ENCODE results near the gene TRPV5.

Gene TRPV5

DNA sequence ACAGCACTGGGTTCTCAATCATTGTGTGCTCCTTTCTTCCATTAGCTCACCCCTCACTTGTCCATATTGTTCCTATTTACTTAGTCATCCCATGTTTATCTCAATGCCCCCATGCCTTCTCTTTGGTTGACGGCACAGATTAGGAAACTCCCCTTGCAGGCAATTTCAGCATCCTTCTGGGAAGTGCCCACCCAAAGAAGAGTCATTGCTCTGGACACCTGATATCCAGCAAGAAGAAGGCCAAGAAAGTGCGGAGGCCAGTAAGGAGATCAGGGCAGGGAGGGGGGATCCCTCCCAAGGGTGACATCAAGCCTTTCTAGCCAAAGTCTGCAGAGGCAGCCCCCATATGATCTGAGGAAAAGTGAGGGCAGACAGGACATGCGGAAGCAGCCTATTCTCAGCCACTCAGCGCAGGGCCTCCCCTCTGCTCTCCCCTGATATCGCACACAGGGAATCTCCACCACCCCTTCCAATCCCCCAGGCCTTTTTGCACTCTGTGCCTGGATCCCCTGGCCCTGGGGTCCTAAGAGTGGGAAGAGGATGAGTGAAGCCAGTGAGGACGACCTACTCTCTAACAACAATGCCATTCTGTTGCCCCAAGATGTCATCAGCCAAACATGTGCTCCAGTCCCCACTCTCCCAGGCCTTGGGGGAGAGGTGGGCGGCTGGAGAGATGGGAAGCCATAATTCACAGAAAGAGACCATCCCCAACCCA, 49.8 kb downstream of the TRPV5 start:
- DNase-seq: no peak

DNA sequence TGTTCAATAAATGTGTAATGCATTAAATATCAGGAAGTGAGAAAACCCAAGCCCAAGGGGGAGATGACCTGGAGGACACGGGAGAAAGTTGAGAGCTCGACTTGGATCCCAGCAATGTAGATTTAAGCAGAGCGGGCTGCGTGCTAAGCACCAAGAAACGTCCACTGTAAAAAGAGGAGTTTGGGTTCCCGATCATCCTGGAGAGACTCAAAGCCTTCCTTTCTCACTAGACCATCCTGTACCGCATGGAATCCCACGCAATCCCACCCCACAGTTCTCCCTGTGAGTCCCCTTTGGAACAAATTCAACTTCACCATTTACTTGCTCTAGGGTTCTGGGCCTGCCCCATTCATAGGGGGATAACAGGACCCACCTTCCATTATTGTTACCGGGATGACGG, 50.4 kb downstream of the TRPV5 start:
- DNase-seq: no peak

DNA sequence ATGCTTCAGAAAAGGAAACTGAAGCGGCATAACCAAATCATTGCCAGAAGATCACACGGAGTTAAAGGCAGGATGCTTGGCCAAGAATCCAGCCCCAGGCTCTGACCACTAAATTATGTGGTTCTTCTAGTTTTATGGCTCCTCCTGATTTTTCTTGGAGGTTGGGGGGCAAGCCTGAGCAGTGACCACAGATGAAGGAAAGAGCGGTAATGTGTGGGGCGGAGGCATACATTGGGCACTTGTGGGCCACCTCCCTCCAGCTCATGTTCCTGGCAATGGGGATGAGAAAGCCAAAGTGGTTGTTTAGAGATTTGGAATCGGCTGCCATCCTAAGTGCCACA, 51.2 kb downstream of the TRPV5 start:
- no peak for DNase-seq

DNA sequence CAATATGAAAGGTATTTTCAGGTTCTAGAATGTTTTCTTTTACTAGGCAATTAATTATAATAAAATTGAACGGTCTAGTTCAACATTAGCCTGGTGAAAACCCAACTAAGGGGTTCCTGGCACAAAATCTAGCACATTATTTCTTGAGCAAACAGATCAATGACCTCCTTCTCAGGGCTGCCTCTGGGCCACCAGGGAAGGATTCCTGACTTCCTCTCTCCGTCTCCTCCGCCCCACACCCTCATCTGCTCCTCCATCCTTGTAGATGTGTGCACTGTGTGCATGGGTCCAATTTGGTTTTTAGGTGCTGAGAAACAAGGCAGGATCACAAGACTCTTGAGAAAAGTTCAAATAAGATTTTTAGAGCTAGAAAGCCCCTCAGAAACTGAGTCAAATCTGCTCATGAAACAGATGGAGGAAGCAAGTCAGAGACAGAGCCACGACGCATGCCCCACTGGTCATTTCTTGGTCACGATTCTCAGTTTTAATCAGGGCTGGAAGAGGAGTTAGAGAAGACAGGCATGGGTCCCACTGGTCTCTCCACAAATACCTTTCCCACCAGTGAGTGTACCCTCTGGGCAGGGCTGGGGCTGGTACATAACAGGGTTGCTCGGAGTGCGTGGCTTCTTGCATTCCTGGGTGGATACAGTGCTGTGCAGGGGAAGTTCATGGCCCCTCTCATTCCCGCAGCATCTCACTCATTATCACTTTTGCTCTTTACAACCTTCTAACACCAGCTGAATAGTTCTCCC, 51.8 kb downstream of the TRPV5 start:
- DNase-seq: no peak

DNA sequence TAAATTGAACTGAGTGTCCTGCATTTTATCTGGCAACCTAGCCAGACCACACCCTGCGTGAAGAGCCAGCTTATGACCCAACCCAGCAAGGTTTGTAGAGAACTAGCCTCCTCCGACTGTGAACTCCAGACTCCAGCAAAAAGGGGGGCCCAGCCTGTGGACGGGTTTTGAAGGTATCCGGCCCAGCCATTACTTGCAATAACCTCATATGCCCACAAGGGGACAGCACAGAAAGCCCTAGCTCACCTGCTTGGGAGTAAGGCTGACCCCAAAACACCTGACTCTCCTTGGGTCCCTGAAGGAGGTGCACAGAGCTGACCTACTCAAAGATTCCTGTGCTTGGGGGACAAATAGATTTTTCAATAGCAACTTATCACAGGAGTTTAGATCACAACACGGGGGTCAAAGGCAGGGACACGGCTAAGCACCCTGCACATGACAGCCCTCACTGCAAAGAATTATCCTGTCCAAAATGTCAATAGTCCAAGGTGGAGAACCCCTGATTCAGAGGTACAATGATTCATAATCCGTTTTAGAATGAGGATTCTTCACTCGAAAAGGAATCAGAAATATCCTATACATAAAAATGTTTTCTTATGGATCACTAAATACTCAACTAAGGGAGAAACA, 52.6 kb downstream of the TRPV5 start:
- DNase-seq: no peak

DNA sequence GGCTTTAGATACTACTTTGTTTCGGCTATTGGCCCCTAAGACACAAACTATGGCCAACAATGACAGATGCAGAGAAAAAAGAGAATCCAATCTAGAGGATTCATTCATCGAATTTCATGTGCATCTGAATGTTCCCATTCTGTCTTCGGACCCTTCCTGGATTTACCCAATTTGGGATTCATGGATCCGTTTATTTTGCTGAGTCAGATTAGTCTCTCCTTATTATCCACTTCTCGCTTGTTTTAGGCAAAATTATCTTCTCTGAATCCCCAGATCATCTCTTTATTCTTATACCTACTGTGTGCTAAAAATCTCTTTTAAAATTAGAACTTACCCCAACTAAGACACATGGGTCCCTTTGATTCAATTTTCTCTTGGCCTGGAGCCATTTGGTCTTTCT, 54.5 kb downstream of the TRPV5 start:
- no peak for DNase-seq

DNA sequence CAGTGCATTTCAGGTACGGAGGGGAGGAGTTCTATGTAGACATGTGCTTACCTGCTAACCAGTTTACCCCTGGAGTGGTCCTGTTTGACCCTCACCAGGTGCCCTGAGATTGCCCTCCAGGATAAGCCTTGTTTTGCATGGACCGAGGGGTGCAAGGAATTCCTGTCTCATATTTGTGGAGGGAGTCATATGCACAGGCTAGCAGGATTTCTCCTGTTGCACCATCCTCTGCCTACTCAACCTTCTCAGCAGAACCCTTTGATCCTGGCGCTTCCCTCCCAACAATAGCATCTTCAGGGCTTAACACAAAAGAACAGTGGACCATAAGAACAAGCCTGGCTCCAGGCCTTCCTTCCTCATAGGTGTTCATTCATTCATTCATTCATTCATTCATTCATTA, 55.2 kb downstream of the TRPV5 start:
- no peak for DNase-seq

DNA sequence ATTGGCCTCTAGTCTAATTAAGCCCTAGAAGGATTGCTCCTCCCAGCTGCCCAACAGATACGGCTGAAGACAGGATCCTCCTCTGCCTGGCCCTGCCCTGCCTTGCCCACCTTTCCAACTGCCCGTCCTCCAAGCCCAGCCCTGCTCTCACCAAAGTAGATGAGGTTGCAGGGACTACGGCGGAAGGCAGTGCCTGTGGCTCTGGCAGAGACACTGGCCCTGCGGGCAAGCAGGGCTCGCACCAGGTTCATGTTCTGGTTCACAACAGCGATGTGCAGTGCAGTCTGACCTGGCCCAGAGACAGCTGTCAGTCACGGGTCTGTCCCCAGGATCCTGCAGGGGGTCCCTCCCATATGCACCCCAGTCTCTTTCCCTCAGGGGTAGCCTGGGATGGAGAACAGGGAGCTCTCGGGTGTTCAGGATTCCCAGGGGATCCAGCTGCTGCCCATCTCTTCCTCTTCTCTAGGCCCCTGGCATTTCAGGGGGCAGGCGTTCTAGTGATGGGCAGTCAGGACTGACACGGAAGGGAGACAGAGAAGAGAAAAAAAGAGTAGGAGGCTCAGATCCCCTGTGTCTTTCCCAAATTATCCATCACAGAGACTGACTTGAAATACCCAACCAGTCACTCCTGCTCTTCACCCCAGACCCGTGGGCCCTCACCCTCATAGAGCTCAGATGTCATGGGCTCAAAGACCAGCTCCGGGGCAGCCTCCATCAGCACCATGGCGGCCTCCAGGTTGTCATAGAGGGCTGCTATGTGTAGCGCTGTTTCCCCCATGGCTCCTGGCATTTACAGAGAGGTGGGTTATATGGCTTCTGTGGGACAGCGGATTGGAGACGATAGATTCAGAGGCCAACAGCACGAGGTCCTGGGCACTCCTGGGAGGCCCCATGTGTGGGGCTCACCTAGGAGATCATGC, 56.3 kb downstream of the TRPV5 start:
- DNase-seq: no peak

DNA sequence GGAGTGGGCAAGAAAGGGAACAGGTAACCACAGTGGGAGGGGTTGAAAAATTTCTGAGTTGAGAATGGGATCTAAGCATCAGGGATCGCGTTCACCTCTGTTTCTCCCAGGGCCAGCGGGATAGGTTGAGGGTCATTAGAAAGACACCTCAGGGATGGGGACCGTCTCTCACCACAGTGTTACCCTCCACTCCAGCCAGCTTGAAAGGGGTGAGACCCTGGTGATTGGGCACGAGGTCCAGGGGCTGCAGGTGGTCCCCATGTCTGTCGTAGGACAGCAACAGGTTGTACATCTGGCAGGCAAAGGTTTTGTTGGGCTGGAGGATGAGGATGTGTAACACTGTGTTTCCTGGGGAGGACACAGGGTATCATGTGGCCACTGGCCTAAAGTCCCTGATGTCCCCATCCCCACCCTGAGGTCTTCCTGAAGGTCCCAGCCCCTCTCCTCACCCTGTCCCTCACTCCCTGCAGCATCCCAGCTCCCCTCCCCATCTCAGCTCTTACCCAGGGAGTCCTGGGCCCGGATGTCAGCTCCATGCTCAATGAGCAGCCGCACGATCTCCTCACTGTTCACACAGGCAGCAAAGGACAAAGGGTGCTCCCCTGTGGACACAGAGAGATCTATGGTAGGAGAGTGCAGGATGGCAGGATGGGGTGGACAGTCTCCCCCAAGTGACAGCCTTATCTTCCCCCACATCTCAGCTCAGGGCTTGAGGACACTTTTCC, 57.1 kb downstream of the TRPV5 start:
- no peak for DNase-seq

DNA sequence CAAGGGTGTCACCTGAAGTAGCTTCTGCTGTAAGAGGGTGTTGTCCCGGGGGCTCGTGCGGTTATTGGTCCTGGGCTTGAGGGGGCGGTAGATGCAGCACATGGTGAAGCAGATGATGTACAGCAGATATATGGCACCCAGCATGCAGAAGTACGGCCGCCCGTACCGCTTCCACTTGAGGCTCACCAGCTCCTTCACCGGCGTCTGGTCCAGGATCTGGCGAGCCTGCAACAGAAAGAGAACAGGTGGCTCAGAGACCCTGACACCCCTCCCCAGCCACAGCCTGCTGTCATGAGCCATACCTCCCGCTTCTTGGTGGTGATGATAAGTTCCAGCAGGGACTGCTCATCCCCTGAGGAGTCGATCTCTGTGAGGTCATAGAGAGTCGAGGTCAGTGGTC, 58.1 kb downstream of the TRPV5 start:
- DNase-seq: no peak

DNA sequence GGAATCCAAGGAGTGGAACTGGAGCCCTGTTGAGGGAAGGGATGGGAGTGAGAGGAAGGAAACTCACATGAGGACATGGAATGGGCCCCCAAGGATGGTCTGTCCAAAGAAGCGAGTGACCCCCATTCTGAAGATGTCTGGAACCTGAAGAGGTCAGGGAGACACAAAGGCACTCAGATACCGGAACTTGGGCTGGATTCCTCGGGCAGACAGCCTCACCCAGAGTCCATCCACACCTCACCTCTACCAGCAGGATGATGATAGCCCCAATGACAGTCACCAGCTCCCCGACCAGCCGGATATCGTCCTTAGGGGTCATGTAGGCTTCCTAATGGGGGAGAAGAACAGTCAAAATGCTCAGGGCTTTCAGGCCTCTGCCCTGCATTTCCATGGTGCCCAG, 58.7 kb downstream of the TRPV5 start:
- DNase-seq: no peak

DNA sequence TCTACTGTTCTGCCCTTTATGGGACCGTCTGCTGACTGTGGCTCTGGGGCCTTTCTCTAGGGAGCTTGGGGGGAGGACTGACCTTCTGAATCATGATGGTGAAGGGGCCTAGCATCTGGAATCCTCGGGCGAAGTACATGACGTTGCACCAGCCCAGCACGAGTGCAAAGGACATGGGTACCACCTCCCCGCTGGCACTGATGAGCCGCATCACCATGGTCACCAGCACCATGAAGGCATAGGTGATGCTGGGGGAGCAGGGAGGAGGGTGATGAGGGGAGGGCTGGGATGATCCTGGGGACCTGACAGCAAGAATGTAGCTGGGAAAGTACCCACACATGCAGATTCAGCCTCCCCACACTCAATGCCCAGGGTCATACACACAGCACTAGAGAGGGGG, 59.1 kb downstream of the TRPV5 start:
- no peak for DNase-seq

DNA sequence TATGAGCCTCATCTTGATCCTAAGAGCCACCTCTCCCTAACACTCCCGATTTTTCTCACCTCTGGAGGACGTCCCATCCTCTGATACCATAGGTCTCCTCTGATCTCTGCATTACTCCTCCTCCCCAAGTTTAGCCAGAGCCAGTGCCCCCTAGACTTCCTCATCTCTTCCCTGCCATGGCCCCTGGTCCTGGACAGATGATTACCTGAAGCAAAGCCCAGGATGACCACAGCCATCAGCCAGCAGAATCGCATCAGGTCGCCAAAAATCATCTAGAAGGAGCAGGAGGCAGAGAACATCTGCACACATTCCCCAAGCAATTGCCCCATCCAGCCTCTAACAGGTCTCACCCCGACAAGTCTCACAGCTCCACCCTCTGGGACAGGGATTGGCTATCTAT, 59.7 kb downstream of the TRPV5 start:
- DNase-seq: no peak

DNA sequence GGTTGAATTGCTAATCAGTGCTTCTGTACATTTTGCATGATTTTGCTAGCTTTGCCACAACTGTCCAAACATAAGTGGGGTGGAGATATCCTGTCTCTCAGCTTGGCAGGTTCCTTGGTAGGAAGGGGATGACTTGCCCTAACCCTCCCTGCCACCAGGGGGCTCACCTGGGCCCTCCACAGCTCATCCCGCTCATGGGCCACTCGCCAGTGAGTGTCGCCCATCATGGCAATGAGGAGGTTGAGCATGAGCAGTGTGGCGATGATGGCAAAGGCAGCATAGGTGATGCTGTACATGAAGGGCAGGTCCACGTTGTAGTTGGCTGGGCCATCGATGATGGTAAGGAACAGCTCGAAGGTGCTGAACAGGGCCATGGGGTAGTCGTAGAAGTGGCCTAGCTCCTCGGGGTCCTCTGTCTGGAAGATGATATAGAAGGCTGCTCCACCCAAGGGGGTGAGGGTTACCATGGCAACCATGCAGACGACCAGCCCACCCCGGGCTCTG, 60.2 kb downstream of the TRPV5 start:
- no peak for DNase-seq

DNA sequence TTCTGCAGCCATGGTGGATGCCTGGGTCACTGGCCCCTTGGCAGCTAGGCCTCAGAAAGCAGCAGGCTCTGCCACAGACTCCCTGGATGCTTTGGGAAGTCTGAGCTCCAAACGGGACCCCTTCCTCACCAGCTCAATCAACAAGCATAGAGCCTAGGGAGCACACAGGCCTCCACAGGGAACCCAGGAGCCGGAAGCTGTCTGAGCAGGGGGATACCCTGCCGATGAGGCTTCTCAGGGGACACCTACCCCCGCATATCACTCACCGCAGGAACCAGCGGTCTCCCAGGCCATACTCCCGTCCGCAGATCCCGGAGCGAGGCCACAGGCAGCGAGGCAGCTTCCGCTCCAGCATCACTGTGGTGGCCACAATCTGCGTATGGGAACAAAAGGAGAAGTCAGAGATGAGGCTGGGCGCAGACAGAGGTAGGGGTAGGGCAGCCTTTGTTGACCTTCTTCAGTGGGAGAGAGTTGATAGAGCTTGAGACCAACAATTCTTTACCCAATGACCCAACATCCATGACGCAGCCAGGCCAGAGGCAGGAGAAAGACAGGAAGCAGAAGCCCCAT, 61.4 kb downstream of the TRPV5 start:
- no peak for DNase-seq

DNA sequence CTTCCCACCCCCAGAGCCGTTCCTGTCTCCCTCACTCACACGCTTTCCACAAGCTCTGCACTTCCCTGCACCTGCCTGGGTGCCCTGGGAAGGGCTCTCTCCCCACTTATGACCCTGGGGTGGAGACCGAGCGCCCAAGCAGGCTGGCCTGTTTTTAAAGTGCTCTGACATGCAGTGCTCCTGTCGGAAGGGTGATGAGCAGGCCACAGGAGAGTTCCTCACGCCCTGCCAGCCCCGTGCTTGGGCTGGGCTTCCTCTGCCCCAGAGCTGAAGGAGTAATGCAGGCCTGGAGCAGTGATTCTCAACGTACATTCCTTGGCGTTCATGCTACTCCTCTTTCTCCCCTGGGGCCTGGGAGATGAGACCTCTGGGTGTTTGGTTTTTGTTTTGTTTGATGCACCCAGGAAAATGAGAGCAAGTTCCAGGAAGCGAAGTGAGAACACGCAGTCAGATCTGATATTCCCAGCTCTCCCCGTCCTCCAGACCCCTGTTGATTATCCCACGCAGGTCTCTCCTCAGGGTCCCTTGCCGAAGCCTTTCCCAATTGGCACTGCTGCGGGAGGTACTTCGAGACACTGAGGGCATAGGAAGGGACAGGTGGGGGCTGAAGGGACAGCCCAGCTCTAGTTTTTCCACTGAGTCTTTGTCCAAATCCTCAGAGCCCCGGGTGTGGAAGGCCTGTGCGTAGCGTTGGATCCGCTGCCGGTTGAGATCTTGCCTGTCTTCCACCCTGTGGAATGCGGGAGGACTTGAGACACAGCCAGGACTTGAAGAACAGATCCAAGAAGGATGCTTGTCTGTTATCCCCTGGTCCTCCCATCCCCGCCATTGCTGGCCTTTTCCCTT, 62.1 kb downstream of the TRPV5 start:
- no peak for DNase-seq

DNA sequence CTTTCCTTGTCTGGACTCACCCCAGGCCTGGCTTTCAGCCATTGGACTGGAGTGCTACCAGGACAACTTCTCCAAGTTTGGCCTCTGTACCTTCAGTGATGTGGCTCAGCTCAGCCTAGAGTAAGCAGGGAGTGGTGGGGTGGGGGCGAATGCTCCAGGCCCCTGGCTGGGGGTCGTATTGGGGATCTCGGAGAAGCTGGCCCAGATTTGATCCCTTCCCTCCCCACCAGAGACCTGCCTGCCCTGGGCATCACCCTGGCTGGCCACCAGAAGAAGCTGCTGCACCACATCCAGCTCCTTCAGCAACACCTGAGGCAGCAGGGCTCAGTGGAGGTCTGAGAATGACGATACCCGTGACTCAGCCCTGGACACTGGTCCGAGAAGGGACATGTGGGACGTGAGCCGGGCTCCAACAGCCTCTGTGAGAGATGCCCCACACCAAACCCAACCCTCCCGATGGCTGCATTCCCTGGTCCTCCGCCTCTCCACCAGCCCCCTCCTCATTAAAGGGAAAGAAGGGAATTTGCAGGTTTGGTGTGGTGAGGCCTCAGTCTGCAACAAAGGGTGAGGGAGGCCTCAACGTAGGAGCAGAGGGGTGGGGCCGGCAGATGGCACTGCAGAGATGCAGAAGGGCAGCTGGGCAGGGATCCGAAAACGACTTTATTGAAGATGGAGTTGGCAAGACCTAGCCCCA, 62.8 kb downstream of the TRPV5 start:
- no peak for DNase-seq

DNA sequence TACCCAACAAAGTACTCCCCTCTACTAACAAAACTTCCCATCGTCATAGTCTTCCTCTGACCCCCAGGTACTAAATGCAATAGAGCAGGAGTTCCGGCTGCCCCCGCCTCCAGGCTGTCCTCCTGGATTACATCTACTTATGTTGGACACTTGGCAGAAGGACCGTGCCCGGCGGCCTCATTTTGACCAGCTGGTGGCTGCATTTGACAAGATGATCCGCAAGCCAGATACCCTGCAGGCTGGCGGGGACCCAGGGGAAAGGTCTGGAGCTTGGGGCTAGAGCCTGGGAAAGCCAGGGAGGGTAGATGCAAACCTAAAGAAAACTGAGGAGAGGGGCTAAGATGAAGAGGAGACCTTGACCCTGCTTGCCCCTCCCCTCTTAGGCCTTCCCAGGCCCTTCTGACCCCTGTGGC, 63.4 kb downstream of the TRPV5 start:
- DNase-seq: no peak

DNA sequence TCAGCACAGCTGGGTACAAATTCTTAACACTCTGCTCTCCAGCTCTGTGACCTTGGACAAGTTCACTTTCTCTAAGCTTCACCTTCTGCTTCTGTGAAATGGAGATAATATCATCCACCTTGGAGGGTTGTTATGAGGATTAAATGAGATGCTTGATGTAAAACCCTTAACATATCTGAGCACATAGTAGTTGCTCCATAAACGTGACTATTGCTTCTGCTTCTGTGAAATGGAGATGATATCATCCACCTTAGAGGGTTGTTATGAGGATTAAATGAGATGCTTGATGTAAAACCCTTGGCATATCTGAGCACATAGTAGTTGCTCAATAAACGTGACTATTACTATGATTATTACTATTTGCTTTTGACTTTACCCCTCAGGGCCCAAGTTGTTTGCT, 64.1 kb downstream of the TRPV5 start:
- DNase-seq: no peak

DNA sequence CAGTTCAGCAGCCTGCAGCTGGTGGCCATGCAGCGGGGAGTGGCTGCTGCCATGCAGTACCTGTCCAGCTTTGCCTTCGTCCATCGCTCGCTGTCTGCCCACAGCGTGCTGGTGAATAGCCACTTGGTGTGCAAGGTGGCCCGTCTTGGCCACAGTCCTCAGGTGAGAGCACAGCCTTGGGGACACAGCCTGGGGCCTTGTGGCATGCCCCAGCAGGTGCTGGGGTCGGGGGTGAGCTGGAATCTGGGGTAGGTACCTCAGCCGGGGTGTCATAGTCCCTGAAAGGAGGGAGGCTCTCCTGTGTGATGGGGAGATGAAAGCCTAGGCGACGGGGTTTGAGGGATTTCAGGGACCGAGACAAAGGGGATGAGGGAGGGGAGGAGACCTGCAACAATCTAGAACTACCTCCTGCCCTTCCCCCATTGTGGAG, 64.5 kb downstream of the TRPV5 start:
- DNase-seq: no peak
